Smooth muscle cell of the brain vasculature (primary cell): ENCODE results near the gene KCNQ1.

Experiments used
- DNase-seq: peaks from one replicate; pipeline ENCODE4 v3.0.0-alpha.2; 2012; ENCODE audit warnings: low read depth, low spot score

The KCNQ1 gene

DNA sequence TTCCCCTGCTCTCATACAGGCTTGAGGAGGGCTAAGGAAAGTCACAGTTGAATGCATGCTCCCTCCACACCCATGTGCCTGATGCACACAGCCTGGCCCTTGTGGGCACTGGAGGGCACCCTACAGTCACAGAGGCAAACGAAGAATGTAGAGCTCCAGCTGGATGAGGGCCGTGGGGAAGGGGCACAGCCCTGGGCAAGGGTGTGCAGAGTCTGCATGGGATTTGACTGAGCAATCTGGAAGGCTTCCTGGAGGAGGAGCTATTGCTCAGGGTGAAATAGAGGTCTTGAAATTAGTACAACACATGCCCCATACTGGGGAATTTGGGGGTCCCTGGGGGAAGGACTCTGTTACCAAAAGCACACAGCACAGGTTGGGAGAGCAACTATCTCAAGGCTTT lies 64.0 kb downstream of the KCNQ1 start:
- no peak for DNase-seq

DNA sequence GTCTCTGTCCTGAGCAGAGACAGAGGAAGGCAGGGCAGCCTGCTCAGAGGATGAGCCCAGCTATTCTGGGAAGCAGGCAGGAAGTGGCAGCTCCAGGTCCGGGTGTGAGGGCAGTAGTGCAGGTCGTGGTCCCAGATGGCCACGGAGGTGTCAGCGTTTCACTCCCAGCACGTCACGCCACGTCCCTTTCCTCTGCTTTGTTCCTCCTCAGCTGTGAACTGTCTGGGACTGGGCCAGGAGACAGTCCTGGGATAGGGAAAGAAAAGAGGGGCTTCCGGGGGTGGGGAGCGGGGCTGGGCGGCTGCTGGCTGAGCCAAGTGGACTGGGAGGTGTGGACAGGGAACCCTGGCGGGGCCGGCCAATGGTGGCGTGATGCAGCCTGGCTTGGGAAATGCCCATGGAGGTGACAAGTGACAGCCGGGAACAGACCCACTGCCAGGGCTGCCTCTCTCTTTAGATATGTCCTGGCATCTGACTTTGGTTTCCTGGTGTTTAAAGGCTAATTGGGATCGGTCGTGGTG lies 64.7 kb downstream of the KCNQ1 start:
- DNase-seq: no peak

DNA sequence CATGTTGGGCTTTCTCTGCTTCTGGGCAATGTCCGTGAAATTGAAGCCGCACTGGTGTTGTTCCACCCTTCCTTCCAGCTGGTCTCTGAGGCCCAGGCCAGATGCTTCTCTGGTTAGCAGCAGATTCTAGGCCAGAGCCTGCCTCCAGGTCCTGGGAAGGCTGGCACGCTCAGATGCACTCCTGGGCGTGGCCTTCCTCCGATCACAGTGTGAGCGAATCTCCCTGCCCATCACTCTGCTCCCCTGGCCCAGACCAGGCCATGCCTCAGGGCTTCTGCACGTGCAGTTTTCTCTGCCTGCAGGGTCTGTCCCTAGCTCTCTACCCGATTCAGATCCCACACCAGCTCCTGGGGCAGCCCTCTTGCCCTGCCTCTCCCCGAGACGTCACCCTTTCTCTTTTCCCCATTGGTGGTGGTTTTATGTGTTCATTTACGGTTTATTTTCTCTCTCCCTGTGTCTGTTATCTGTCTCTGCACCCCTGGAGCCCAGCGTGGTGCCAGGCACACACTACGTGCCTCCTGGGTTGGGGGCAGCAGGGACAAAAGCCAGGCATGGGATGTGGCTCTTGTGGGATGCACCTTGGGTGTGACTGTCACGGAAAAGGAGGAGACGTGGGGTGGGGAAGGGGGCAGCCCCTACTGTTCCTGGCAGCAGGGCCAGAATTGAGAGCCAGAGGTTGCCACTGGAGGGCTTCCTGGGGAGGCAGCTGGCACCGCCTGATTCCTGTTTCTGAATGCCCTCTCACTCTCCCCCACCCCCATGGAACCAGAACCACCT lies 66.0 kb downstream of the KCNQ1 start:
- DNase-seq: no peak

DNA sequence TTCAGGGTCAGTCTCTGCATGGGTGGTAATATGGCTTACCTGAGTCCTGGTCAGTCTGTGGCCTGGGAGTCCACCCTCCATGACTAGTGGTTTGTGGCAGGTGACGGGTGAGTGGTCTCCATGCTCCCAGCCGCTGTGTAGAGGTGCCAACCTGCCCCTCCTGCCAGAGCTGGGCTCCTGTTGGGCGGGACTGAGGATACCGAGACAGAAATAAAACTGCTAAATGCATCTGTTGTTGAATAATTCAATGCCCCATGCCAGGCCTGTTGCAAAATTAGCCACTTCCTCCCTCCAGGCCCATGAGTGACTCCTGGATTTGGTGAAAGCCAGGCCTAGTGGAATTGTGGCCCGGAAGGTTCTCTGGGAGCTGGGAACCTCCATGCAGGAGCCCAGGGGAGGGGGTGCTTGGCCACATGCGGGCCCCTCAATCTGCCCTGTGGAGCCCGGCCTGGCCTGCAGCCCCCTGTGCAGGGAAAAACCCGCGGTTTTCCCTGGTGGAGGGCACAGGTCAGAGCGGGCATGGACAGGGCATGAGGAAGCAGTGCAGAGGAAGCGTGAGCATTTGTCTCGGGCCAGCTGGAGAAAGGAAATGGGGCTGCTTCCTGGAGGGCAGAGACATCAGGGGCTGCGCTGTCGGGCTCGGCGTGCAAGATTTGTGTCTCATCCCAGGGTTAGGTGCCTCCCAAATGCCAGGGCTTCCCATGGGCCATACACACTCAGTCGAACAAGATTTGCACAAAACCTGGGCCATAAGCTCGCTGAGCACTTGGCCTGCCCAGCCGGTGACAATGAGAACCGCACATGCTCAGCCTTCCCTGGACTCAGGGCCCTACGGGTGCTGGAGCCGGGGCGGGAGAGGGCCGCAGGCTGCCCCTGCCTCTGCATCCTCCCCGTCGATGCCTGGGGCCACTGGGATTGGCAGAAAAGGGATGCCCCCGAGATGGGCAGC lies 66.9 kb downstream of the KCNQ1 start:
- no peak for DNase-seq

DNA sequence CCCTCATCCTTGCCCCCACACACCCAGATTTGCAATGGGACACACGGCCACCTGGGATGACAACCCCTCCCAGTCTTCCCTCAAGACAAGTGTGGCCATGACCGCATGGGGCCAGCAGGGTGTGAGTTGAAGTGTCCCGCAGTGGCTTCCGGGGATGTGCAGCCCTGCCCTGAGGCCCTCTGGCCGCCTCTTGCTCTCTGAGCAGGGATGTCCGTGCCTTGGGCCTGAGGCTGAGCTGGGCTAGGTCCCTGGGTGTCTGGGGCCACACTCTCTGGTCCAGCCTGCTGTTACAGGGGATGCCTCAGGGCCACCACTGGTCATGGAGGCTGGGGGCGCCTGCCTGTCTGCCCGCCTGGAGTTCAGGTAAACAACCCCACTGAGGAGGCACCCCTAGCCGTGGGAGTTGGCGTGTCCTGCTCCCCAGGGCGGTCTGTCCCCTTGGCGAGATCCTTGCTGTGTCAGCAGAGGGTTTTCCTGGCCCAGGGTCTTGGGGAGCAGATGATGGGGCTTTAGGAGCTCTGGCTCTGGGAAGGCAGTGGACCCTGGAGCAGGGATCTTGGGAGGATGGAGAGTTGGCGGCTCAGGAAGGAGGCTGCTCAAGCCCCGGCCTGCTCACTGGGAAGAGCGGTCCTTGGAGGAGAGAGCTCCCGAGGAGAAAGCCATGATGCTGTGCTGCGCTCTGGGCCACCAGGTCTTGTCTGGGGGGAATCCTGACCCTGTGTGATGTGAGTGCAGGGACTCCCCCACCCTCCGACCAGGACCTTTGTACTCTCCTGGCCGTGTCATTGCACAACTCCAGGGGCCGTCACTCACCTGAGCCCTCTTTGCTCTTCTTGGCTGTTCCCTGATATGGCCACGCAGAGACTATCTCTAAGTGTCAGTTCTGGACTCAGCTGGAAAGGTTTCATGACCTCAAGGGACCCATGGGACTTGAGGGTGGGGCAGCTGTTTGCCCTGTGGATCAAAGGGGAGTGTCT lies 67.9 kb downstream of the KCNQ1 start:
- DNase-seq: no peak

DNA sequence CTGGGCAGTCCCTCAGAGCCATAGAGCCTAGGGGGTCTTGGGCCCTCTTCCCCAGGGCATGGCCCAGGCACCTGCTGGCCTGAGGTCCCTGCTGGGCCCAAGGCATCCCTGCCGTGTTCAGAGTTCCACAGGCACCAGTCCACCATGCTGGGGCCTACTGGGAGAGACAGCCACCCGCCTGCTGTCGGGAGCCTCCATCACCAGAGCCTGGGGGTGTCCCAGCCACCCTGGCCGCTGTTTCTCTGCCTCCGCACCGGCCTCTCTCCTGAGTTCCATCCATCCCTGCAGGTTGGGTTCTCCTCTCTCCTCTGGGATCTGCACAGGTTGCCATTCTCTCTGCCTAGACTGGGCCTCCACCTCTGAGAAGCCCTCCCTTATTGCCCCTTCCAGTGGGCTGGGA lies 68.6 kb downstream of the KCNQ1 start:
- DNase-seq: no peak

DNA sequence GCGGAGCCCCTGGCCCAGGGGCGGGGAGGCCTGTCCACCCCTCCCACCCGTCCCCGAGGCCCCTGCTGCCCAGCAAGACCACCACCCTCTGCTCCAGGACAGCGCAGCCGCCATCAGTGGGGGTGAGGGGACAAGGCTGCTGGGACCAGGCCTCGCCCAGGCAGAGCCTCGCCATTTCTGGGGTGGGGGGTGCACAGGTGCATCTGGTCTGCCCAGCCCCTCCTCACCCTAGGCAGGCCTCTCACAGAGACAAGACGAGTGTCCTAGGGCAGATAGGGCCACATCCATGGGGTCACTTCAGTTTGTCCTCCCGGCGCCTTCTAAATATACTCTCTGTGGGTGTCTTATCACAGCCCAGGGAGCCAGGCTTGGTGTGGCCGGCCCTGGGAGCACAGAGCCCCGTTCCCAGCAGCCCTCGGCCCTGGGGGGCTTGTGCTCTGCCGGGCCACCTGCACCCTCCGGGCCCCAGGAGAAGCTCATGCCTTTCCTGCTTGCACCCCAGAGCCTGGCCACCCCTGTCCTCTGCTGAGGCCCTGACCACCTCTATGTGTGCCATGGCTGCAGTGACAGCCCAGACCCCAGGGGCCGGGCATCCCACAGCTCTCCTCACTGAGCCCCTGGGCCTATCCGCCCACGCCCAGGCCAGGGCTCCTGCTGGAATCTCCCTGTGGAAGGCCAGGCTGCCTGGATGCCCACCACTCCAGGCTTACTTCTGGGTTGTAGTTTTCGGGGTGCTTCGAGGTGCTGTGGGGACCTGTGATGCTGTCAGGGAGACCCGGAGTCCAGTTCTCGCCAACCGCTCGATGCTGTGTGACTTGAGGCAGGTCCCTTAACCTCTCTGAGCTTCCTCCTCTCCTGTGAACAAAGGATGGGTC lies 70.8 kb downstream of the KCNQ1 start:
- DNase-seq: no peak

DNA sequence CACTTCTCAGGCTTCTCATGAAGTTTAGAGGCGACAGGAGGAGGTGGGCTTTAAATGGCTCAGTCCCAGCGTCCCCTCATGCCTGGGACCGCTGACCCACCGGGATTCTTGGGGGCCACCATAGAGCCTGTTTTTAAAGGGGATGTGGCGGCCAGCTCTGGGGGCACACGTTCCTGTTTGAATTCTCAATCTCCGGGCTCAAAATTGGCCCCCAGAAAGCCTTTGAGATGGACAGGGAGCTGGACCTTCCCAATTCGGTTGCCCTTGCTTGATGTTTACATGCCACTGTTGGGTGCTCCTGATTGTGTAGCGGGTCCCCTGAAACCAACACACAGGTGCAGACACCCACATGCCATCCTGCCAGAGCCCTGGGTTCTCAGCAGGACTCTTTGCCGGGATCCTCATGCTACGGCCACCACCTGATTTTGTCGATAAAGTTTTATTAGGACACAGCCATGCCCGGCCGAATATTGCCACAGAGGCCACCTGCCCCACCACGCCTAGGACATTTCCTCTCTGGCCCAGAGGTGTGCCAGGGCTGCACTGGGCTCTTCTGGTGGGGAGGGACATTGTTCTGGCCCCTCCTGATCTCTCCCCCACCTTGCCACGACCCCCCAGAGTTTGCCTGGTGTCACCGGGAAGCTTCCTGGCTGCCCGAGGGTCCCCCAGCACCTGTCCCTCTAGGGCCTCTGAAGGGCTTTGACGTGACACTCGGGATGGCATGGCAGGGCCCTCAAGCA lies 71.6 kb downstream of the KCNQ1 start:
- no peak for DNase-seq

DNA sequence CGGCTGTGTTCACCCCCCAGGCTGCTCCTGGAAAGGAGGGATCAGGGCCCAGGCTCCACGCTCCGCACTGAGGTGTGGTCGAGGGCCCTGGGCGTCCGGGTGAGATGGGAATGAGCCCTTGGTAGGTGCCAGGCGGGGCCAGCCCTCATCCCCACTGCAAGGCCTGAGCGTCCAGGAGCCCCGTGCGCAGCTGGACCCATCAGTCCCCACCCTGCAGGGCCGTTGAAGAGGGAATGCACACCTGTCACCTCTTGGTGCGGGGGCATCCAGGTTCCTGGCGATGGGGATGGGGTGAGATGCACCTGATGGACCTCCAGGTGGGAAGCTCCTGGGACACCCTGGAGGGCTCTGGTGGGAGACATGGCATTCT lies 72.2 kb downstream of the KCNQ1 start:
- no peak for DNase-seq

DNA sequence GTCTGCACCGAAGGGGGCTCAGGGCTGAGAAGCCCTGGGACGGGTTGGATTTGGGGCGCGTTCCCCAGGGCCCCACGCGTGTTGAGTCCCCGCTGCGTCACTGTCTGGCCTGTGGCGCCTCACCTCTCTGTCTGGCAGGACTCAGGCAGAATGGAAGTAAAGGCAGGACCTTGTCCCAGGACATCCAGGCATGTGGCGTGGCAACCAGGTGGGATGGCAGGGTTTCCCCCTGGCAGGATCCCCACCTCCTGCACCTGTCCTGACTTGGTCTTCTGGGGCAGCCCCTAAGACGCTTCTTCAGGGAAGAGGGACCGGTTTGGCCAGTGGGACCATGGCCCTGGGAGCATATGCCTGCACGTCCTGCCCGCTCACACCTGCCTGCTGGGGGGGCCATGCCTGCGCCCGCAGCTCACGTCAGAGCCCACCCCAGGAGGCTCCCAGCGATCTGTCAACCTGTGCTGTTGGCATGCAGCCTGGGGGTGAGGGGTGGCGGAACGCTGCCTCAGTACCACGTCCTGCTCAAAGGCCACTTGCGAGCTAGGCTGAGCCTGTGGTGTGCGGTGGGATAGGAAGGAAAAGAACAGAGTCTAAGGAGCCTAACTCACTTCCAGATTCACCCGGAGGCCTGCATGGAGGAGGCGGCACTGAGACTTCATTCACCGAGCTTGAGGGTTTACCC lies 72.7 kb downstream of the KCNQ1 start:
- no peak for DNase-seq

DNA sequence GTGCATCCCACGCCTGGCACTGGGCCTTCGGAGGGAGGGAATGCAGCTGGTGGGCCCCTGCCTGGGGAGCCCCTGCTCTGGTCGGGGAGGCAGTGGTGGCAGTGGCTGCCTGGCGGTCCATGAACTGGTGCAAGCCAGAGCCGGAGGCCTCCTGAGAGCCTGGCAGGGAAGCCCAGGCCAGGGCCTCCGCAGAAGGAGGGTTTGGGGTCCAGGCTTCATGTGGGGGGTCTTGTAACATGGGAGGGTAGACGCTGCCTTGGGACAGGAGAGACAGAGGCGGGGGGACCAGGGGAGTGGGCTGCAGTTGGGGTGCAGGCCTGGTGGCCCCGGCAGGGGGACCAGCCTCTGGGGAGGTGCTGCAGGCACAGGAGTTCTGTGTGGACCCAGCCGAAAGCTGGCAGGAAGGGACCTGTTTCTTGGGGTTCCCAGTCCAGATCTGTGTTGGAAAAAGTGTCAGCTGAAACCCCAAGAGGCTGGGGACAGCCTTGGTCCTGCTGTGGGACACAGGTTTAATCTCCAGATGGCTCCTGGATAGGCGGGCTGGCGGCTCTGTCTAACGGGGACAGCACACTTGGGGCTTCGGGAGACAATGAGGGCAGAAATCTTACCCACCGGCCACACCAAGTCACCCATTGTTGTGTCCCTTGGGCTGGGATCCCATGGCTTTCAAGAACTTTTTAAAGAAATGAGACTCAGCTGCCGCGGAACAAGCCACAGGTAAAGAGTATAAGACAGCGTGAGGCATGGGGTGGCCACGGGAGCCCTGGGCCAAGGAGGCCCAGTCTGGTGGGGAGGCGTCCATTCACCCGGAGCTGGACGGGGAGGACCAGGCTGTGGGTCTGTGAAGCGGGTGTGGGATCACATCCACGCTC lies 73.5 kb downstream of the KCNQ1 start:
- DNase-seq: no peak

DNA sequence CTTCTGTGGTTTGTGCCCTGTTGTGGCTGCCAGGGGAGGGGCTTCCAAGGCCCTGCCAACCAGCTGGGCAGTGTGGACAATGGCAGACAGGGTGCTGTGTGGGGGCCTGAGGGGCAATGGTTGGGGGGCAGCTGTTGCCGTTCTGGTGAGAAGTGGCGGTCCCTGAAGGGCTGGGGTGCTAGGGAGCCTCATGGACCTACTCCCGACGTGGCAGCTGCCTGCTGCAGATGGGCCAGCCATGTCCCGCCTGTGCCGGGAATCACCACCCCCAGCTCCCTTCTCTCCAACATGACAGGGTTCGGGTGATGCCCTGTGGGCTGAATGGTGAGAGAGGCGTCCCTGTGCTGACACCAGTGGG lies 74.2 kb downstream of the KCNQ1 start:
- no peak for DNase-seq

DNA sequence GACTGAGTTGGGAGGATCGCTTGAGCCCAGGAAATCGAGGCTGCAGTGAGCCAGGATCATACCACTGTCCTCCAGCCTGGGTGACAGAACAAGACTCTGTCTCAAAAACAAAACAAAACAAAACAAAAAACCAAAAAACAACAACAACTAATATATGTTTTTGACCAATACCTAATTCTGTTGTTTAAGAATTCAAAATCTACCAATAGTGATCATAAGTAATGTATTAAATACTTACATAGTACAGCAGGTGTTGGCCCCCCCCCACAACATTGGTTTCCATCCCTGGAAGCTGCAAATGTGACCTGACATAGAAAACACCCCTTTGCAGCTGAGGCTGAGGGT lies 74.7 kb downstream of the KCNQ1 start:
- DNase-seq: no peak

DNA sequence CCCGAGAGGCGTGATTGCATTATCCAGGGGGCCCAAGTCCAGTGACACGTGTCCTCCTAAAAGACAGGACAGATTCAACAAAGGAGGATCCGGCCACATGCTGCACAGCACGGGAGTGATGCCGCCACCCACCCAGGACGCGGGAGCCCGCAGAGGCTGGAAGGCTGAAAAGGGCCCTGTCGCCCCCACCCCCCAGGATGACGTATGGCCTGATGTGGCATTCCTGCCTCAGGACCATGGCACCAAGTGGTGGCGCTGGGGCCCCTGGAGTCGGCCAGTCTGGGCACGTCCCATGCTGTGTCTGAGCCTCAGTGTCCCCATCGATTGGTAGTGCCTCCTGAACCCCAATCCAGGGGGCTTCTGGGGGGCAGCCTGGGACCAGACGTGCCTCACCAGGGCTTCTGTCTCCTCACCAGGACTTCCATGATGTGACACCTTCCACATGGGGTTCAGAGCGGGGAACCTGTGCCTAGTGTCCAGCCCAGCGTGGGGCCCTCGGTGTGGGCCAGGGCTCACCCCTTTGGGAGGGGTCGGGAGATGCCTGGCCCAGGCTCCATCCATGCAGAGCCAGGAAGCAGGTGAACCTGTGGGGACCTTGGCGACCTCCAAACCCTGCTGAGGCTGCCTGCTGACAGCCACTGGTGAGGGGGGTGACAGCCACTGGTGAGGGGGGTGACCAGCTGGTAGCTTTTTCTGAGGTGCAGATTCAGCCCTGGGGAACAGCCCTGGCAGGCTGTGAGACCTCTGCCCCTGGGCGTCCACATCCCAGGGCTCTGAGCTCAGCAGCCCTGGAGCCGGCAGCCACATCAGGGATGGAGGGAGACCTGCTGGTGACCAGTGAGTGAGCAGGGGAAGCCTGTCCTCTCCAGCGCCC lies 75.3 kb downstream of the KCNQ1 start:
- DNase-seq: no peak

DNA sequence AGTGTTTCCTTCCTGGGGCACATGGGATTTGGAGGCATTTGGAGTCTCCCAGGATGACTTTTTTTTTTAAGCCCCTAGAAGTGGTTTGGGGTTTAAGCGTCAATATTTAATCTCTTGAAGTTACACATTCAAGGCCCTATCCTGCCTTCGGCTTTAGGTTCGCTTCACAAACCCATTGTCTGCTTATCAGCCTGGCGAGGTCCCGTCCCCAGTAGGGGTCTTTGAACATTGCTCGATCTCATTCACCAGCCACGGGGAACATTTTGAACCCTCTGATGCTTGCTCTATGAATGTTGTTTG lies 75.9 kb downstream of the KCNQ1 start:
- DNase-seq: no peak

DNA sequence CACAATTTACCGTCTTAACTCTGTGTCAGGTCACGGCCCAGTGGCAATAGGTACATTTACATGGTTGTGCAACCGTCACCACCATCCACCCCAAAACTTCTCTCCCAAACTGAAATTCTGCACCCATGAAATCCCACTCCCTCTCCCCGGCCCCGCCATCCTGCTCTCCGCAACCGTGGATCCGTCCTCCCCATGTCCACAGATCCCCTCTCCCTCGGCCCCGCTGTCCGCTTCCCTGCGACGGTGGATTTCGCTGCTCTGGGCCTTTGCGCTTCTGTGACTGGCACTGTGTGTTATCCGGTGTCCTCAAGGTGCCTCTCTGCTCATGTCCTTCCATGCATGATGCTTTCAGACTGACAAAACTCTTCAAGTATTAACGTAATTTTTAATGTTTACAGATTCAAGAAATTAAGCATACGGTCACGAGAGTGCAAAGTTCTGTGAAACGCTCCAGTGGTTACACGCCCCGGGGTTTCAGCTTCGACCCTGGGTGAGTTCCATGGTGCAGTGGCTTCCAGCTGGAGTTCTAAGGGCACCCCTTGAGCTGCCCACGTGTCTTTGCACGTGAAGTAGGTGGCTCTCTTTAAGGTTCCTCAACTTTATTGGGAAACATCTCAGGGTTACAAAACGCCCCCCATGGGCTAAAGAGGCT lies 76.4 kb downstream of the KCNQ1 start:
- no peak for DNase-seq
